ENCODE data around the gene VRK1. TPM values are rescaled to one million over a fixed set of nuclear protein-coding genes. Genes with fewer than 3 reads are reported as not detected.

Gene VRK1
- total and polyA plus RNA-seq, 2 of the 8 experiments (the other 6 are each of a cell fraction or from before 2014, with no cell fraction given), result 24.2 to 64.8 TPM

GRCh38 chr14:96824283-96824682 is 27.1 kb downstream of the VRK1 start:
- Histone ChIP-seq H2BK5ac (ENCODE audit: low read depth, low read length) (no peak overlapping the region), H3K23me2 (ENCODE audit: low read depth, low read length) (no peaks in the 10 kb centered on the region), H3K79me2 (ENCODE audit: control insufficient read depth in 1 of 2, insufficient read depth in 2 of 2, low read length in 2 of 2) (peaks cover 0 to 97% of the 10 kb centered on the region in 2 experiments; a peak in 2 of 4 replicates), H3K4me2 (ENCODE audit: insufficient read depth in 1 of 2, low read depth in 2 of 2, low read length in 2 of 2) (no peak overlapping the region), H3K23ac (ENCODE audit: insufficient read length) (no peak overlapping the region), H3K27me3 (replicated peaks in 1 of 4; ENCODE audit: control insufficient read depth in 3 of 4, extremely low read depth in 1 of 4, insufficient read depth in 3 of 4, low read length in 3 of 4) (no peaks in the 10 kb centered on the region), H2AFZ (ENCODE audit: low read length) (no peak overlapping the region), H4K5ac (ENCODE audit: insufficient read length, low read depth, low read length) (no peak overlapping the region), H2BK15ac (ENCODE audit: low read length) (no peak overlapping the region), H2BK120ac (replicated peaks; ENCODE audit: low read depth, low read length) (no peak overlapping the region), H3K36me3 (ENCODE audit: control insufficient read depth in 2 of 4, insufficient read depth in 4 of 4, low read length in 3 of 4) (no peaks in the 10 kb centered on the region), H4K8ac (ENCODE audit: extremely low read depth, insufficient read depth, low read length) (no peak overlapping the region), H3K14ac (ENCODE audit: insufficient read length) (no peak overlapping the region), H3K79me1 (ENCODE audit: low read depth, low read length) (peaks cover 5% of the 10 kb centered on the region; the same call in 1 of the 2 replicates), H3K4ac (replicated peaks; ENCODE audit: insufficient read length, low read depth, low read length) (no peak overlapping the region), H3K9ac (replicated peaks in 1 of 4; ENCODE audit: extremely low read depth in 1 of 4, low read depth in 3 of 4, low read length in 3 of 4) (no peak overlapping the region), H2AK5ac (ENCODE audit: low read depth, low read length) (no peak overlapping the region), H4K20me1 (replicated peaks in 1 of 2; ENCODE audit: control insufficient read depth in 1 of 2, insufficient read depth in 2 of 2, low read length in 2 of 2) (peaks cover 2 to 4% of the 10 kb centered on the region in 2 experiments), H2BK12ac (ENCODE audit: low read depth, low read length) (no peak overlapping the region), H2BK20ac (ENCODE audit: low read length) (no peak overlapping the region), H3K27ac (ENCODE audit: low read depth, low read length) (no peak overlapping the region), H3K18ac (ENCODE audit: extremely low read depth, low read length) (no peak overlapping the region), H3K4me3 (ENCODE audit: extremely low read depth in 1 of 4, insufficient read depth in 2 of 4, low read depth in 3 of 4, low read length in 4 of 4) (no peak overlapping the region), H3K4me1 (replicated peaks in 1 of 4; ENCODE audit: control insufficient read depth in 3 of 4, insufficient read depth in 4 of 4, low read length in 3 of 4) (no peaks in the 10 kb centered on the region), H3K56ac (replicated peaks; ENCODE audit: insufficient read length, low read depth, low read length) (no peak overlapping the region), H4K91ac (replicated peaks; ENCODE audit: insufficient read length, low read length) (no peak overlapping the region), H3K9me3 (ENCODE audit: insufficient read depth in 2 of 2, low read depth in 1 of 2, low read length in 1 of 2) (no peaks in the 10 kb centered on the region)
- whole genome bisulfite sequencing, 2 experiments (ENCODE audit: extremely low coverage in 1 of 2, insufficient coverage in 1 of 2, insufficient read length in 1 of 2, insufficient replicate concordance in 2 of 2, low coverage in 1 of 2, low lambda C conversion rate in 2 of 2, missing lambda C conversion rate in 1 of 2), result 88% methylated on average over 3 of the region's 3 CpGs; no CpG with 5 or more reads in 1 of the 2 experiments
- POLR2A ChIA-PET (ENCODE audit: partially characterized antibody), result interaction anchor here (1.5 kb wide), 1 partner anchor 10 kb away, joined by 6 read pairs; no protein-coding TSS in a partner anchor
- DNase-seq (ENCODE audit: low read depth in 1 of 2, low spot score in 2 of 2), result no peak
- CTCF ChIA-PET (ENCODE audit: partially characterized antibody), result interaction anchor here (0.7 to 1.9 kb wide), 3 partner anchors 28 to 316 kb away, joined by 3 to 7 read pairs (median 4); no protein-coding TSS in a partner anchor
- no peak for FAIRE-seq
- TF ChIP-seq CTBP2 (IDR thresholded peaks at IDR 0.05; ENCODE audit: borderline replicate concordance, insufficient read depth, insufficient read length, low read length) (no peak), E2F6 (IDR thresholded peaks at IDR 0.05) (no peak), NRF1 (IDR thresholded peaks at IDR 0.05; ENCODE audit: low read depth, low read length) (no peak), USF2 (IDR thresholded peaks at IDR 0.05; ENCODE audit: low read length) (no peak), ZNF274 (IDR thresholded peaks at IDR 0.05; ENCODE audit: borderline replicate concordance, extremely low read depth, low read length) (no peak), GTF2F1 (IDR thresholded peaks at IDR 0.05; ENCODE audit: borderline replicate concordance, low read depth, low read length) (no peak), SRF (IDR thresholded peaks at IDR 0.05; ENCODE audit: low read depth, low read length) (no peak), KDM5A (IDR thresholded peaks at IDR 0.05; ENCODE audit: low read length) (no peak), CBX8 (IDR thresholded peaks at IDR 0.05; ENCODE audit: borderline replicate concordance, low read depth, low read length) (no peak), CHD2 (IDR thresholded peaks at IDR 0.05; ENCODE audit: low read length) (no peak), HDAC6 (IDR thresholded peaks at IDR 0.05; ENCODE audit: low read depth, low read length) (no peak), JUND (IDR thresholded peaks at IDR 0.05; ENCODE audit: low read length) (no peak), BRCA1 (IDR thresholded peaks at IDR 0.05; ENCODE audit: low read depth, low read length) (no peak)

Measured in H1 (cell line).